Duodenal mucosa (tissue), 2 donors: Measurements from ENCODE around the gene PDZD2.

ENCODE experiments used
- H3K27ac ChIP-seq: one replicate; pipeline ENCODE4 v1.7.0; 2013; ENCODE audit warnings: low read depth, low read length
- H3K27me3 ChIP-seq, 2 donors: one replicate each; pipeline ENCODE4 v1.7.0; 2013; ENCODE audit warnings: low read length in 2 of 2, control low read depth in 1 of 2; ENCODE audit not compliant: insufficient read depth in 2 of 2, control insufficient read depth in 1 of 2
- H3K36me3 ChIP-seq, 2 donors: one replicate each; pipeline ENCODE4 v1.7.0; 2013; ENCODE audit warnings: low read length in 2 of 2, control low read depth in 1 of 2; ENCODE audit not compliant: insufficient read depth in 2 of 2, control insufficient read depth in 1 of 2
- H3K4me1 ChIP-seq, 2 donors: one replicate each; pipeline ENCODE4 v1.7.0; 2013; ENCODE audit warnings: low read length in 2 of 2, control low read depth in 1 of 2; ENCODE audit not compliant: insufficient read depth in 2 of 2, control insufficient read depth in 1 of 2
- H3K4me3 ChIP-seq, 2 donors: one replicate each; pipeline ENCODE4 v1.7.0; 2013; ENCODE audit warnings: low read length in 2 of 2, low read depth in 1 of 2
- H3K9ac ChIP-seq, 2 donors: one replicate each; pipeline ENCODE4 v1.7.0; 2013; ENCODE audit warnings: low read length in 2 of 2, low read depth in 1 of 2
- H3K9me3 ChIP-seq, 2 donors: one replicate each; pipeline ENCODE4 v1.7.0; 2013; ENCODE audit warnings: low read length in 2 of 2, control low read depth in 1 of 2; ENCODE audit not compliant: control insufficient read depth in 1 of 2

PDZD2 gene

GRCh38 chr5:32127711-32128110 is 488.8 kb downstream of the PDZD2 start:
- peaks cover 8 to 37% of the 10 kb centered on the region in 2 donors for H3K36me3 ChIP-seq
- H3K9me3 ChIP-seq: no peaks in the 10 kb centered on the region
- H3K4me1 ChIP-seq: no peaks in the 10 kb centered on the region
- no peak overlapping the region for H3K4me3 ChIP-seq
- H3K27me3 ChIP-seq: no peaks in the 10 kb centered on the region
- no peak overlapping the region for H3K9ac ChIP-seq
- no peak overlapping the region for H3K27ac ChIP-seq

- H3K27me3 ChIP-seq: no peaks in the 10 kb centered on the region
- no peak overlapping the region for H3K27ac ChIP-seq
- H3K36me3 ChIP-seq: peaks cover 15 to 28% of the 10 kb centered on the region in 2 donors
- no peaks in the 10 kb centered on the region for H3K9me3 ChIP-seq
- H3K9ac ChIP-seq: no peak overlapping the region
- H3K4me3 ChIP-seq: no peak overlapping the region
- H3K4me1 ChIP-seq: no peaks in the 10 kb centered on the region
Observed at GRCh38 chr5:32129074-32129598, 490.2 kb downstream of the PDZD2 start.

GRCh38 chr5:32130865-32131264 is 491.9 kb downstream of the PDZD2 start:
- no peak overlapping the region for H3K27ac ChIP-seq
- no peaks in the 10 kb centered on the region for H3K27me3 ChIP-seq
- H3K4me3 ChIP-seq: no peak overlapping the region
- no peaks in the 10 kb centered on the region for H3K9me3 ChIP-seq
- no peak overlapping the region for H3K9ac ChIP-seq
- peaks cover 15 to 31% of the 10 kb centered on the region in 2 donors for H3K36me3 ChIP-seq
- peaks cover 0 to 2% of the 10 kb centered on the region in 2 donors for H3K4me1 ChIP-seq

GRCh38 chr5:32131604-32132003 is 492.7 kb downstream of the PDZD2 start:
- Histone ChIP-seq H3K4me1 (peaks cover 0 to 4% of the 10 kb centered on the region in 2 donors), H3K36me3 (peaks cover 10 to 24% of the 10 kb centered on the region in 2 donors)

GRCh38 chr5:32132757-32133156 is 493.8 kb downstream of the PDZD2 start:
- Histone ChIP-seq H3K36me3 (peaks cover 10 to 20% of the 10 kb centered on the region in 2 donors), H3K27me3 (no peaks in the 10 kb centered on the region), H3K27ac (no peak overlapping the region), H3K4me1 (peaks cover 0 to 4% of the 10 kb centered on the region in 2 donors), H3K9ac (no peak overlapping the region), H3K4me3 (no peak overlapping the region), H3K9me3 (no peaks in the 10 kb centered on the region)

More at GRCh38 chr5:32131604-32132003, 492.7 kb downstream of the PDZD2 start:
- Histone ChIP-seq H3K9ac (no peak overlapping the region), H3K27me3 (no peaks in the 10 kb centered on the region), H3K4me3 (no peak overlapping the region), H3K9me3 (no peaks in the 10 kb centered on the region), H3K27ac (no peak overlapping the region)

GRCh38 chr5:32135086-32135485 is 496.2 kb downstream of the PDZD2 start:
- no peak overlapping the region for H3K9ac ChIP-seq
- H3K4me3 ChIP-seq: no peak overlapping the region
- no peak overlapping the region for H3K27ac ChIP-seq
- peaks cover 0 to 4% of the 10 kb centered on the region in 2 donors for H3K4me1 ChIP-seq
- peaks cover 10 to 15% of the 10 kb centered on the region in 2 donors for H3K36me3 ChIP-seq
- no peaks in the 10 kb centered on the region for H3K9me3 ChIP-seq
- no peaks in the 10 kb centered on the region for H3K27me3 ChIP-seq

GRCh38 chr5:32136342-32136741 is 497.4 kb downstream of the PDZD2 start:
- Histone ChIP-seq H3K9me3 (no peaks in the 10 kb centered on the region), H3K4me1 (peaks cover 0 to 4% of the 10 kb centered on the region in 2 donors), H3K27ac (no peak overlapping the region), H3K36me3 (peaks cover 10 to 15% of the 10 kb centered on the region in 2 donors), H3K4me3 (no peak overlapping the region), H3K9ac (no peak overlapping the region), H3K27me3 (no peaks in the 10 kb centered on the region)

GRCh38 chr5:32138839-32139493 is 500.0 kb downstream of the PDZD2 start:
- H3K9ac ChIP-seq: no peak overlapping the region
- no peaks in the 10 kb centered on the region for H3K9me3 ChIP-seq
- peaks cover 3 to 13% of the 10 kb centered on the region in 2 donors for H3K36me3 ChIP-seq
- peaks cover 0 to 4% of the 10 kb centered on the region in 2 donors for H3K4me1 ChIP-seq
- H3K27me3 ChIP-seq: no peaks in the 10 kb centered on the region
- no peak overlapping the region for H3K27ac ChIP-seq
- no peak overlapping the region for H3K4me3 ChIP-seq

GRCh38 chr5:32143617-32144377 is 504.9 kb downstream of the PDZD2 start:
- H3K27me3 ChIP-seq: no peaks in the 10 kb centered on the region

More at GRCh38 chr5:32143617-32144377, 504.9 kb downstream of the PDZD2 start:
- H3K36me3 ChIP-seq: peaks cover 0 to 4% of the 10 kb centered on the region in 2 donors
- H3K9ac ChIP-seq: no peak overlapping the region
- no peak overlapping the region for H3K4me3 ChIP-seq
- H3K4me1 ChIP-seq: peaks cover 11 to 18% of the 10 kb centered on the region in 2 donors
- H3K9me3 ChIP-seq: no peaks in the 10 kb centered on the region
- H3K27ac ChIP-seq: no peak overlapping the region
